Skin of body (tissue), 2 donors: ENCODE data around the gene NUDT16. TPM values are rescaled to one million over a fixed set of nuclear protein-coding genes. Genes with fewer than 3 reads are reported as not detected.

Experiments
- DNase-seq: peaks from one replicate; lab custom pipeline; 2025; lab: John Stamatoyannopoulos, UW
- total RNA-seq: library from RNA; depleted of rRNA; stranded (reverse); fragments of >200 nt; gene quantifications from one replicate; pipeline ENCODE4 v1.2.3, GENCODE V29; 2014

The NUDT16 gene
- total RNA-seq, 1 donor from 2014 or later, result 9.3 TPM

DNA sequence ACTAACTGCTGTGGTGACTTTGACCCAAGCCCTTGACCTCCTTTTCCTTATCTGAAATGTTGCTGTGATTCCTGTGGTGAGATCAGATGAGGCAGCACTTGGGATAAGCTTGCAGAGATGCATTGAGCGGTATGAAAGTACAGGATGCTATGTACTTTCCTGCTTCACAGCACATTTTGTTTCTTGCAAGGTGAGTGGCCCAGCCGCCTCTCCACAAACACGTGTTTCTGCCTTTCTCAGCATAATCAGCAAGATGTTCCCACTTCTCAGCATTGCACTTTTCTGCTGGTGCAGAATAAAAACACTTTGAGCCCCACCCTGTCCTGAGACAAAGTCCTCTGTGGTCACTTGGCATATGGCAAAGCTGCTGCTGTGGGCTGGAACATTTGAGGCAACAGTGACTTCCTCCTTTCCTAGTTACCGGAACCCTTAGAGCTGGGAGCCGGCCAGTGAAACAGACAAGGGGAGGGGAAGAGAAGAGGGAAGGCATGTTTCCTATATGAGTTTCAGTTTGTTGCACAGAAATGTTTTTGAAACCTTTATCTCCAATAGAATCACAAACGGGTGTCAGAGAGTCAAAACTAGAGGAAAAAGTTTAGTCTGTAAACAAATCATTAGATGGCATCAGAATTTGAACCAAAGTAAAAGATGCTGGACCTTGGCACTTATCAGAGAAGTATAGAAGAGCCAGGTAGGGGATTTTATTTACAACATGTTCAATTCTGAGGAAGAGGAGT is 5.0 kb downstream of the NUDT16 start:
- no peak for DNase-seq

DNA sequence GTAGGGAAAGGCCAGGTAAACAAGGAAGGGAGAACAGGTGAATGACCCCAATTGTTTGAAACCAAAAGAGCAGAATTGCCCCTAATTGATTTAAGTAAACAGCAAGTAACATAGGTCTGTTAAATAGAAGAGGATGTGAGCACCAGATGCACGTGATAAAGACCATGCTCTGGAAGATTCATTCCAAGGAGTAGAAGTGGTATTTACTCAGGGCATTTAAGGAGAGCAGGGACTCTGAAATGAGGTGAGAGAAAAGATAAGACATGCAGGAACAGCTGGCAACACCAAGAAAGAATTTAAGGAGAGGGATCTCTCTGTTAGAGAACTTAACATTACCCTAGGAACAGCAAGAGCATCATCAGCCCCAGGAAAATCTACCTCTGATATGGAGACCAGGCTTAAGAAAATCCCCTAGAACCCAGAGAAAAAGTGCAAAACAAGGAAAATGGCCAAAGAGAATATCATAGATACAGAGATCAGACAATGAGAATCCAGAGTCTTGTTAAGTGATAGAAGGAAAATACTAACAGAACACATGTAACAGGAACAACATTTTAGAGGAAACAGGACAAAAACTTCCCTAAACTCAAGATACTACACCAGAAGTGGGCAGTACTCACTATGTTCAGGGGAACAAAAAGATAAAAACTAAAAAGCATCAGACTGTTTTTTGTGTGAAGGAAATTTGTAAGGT is 6.4 kb downstream of the NUDT16 start:
- no peak for DNase-seq

DNA sequence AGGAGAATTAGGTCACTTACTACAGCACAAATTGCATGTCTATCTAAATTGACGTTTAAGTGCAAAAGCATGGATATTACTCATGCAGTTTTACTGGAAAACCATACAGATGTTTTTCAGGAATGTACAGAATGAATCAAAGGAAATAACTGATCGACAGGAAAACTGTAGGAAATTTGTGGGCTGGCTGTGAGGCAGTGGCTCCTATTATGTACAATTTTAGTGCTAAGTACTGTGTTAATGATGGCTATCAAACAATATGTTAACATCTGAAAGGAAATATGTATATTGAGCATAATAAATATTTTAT is 6.9 kb downstream of the NUDT16 start:
- no peak for DNase-seq

DNA sequence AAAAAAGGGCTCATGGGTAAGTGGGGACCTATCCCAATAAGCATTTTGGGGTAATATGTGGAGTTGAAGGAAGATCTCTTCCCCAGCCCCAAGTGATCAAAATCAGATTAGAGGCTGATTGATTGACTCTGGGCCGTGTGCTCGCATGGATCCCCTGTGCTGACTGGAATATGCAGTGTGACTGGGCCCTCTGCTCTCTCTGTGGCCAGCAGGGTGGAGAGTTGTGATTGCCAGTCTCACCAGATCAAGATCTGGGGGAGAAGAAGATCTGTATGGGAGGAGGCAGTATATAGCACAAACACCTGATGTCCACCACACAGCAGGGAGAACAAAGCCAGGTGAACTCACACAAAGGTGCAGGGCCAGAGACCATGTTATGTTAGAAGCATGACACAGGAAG is 8.8 kb downstream of the NUDT16 start:
- no peak for DNase-seq

DNA sequence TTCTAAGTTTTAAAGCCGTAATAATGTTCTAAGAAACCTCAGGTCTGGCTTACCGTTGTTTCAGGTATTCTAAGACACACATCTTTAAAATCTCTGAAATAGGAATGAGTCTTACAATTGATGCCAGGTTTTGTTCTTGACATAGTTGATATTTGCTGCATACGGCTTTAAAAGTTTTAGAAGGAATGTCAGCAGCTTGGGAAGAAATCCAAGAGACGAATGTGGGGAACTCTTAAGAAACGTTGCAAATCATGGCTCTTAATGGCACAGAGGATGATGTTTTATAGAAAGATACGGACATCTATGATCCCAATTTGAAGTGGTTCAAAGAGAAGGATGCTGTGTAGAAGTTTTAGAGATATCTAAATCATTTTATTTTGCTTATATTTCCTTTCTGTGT is 11.5 kb downstream of the NUDT16 start:
- DNase-seq, result peak; percentile 24

DNA sequence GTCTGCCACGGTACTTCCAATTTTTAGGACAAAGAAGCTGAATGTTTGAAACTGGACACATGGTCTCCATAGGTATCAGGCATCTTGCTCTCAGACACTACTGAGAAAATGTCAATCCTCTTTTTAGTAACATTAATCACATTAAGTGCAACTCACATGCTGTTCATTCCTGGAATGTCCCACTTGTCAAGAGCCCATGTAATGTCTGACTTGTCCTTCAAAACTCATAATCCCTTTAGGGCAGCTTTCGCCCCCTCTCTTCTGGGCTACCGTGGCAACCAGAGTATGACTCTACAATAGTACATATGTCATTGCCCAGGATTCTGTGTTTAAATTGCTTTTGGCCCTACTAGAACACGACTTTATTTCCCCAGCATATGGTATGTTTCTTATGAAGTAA is 12.3 kb downstream of the NUDT16 start:
- peak; percentile 37 for DNase-seq

DNA sequence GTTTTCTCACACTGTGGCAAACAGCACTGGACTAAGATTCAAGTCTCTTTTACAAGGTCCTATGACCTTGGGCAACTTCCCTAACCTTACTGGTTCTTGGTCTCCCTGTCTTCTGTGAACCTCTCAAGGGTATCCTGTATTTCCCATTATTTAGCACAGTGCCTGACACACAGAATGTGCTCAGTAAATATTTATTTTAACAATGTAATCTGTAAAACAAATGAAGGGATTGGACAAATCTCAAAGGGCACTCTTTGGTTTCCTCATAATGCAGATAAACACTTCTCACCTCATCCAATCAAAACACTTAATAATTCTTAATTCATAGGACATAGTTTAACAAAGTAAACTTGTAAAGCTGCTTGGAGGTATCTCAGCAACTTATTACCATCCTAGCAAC is 12.8 kb downstream of the NUDT16 start:
- DNase-seq, result no peak

DNA sequence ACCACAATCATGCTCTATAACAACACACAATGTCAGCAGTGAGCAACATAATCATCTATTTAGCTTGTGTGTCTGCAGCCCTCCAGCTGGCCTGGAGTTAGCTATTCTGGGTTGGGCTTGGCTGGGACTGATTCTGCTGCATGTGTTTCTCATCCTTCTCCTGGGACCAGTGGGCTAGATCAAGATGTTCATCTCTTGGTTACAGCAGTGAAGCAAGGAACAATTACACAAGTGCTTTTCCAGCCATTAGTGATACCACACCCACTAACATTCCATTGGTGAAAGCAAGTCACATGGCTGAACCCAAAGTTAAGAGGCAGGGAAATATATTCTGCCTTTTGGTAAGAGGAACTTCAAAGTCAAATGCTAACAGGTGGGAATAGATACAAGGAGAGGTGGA is 14.6 kb downstream of the NUDT16 start:
- peak; percentile 89 for DNase-seq

DNA sequence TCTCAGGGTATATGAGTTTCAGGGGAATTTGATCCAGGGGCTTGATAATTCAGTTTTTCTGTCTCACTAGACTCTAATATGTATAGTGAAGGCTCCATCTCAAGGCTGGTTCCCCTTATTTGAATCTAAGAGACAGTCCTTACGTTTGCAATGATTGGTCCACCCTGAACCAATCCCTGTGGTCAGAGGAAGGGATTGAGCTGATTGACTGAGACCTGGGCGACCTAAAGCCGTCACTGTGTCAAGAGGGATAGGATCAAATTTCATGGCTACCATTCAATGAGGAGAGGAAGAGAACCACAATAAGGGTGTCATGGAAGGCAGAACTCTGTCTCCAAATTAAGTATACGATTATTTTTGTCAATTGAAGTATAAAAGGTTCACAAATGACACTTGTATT is 16.3 kb downstream of the NUDT16 start:
- DNase-seq, result no peak

DNA sequence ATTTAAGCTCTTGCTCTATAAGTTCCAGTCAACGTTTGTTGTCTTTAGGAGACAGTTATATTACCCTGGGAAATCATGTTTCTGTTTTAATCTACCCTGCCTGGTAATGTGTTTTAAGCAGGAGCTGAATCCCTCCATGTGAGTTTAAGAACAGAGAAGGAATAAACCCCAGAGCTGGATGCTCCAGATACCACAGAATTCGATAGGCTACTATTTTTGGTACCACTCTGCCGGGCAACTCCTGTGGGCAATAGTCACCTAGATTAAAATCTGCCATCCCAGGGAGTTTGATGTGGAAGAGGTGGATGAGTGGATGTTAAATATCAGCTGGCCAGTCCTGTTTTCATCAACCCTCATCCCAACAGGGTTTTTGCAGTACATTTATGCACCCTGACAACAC is 20.4 kb downstream of the NUDT16 start:
- no peak for DNase-seq

DNA sequence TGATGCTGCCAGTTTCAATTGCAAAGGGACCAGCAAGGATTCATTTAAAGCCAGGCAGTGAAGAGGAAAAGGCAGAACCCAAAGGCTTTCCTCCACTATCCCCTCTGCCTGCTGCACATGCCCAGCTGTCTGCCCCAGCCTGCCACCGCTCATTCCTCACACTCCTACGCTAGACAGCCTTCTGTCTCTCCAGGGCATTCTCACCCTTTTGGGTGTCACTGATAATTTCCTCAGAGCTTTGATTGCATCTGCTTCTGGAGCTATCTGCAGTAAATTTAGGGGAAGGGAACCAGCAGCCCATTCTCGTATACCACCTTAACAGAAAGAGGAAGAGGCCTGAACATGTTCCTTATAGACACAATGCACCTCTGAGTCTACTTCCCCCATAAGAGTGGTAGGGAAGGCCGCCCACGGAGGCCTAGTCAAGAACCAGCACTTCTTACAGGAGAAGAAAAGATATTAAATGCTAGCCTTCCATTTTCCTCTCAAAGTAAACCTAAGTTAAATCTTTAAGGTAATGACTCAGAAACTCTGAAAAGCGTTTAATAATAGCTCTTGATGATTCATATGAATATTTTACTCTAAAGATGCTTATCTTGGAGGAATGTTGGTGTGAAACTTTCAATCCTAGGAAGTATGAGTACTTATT is 20.9 kb downstream of the NUDT16 start:
- DNase-seq, result no peak

DNA sequence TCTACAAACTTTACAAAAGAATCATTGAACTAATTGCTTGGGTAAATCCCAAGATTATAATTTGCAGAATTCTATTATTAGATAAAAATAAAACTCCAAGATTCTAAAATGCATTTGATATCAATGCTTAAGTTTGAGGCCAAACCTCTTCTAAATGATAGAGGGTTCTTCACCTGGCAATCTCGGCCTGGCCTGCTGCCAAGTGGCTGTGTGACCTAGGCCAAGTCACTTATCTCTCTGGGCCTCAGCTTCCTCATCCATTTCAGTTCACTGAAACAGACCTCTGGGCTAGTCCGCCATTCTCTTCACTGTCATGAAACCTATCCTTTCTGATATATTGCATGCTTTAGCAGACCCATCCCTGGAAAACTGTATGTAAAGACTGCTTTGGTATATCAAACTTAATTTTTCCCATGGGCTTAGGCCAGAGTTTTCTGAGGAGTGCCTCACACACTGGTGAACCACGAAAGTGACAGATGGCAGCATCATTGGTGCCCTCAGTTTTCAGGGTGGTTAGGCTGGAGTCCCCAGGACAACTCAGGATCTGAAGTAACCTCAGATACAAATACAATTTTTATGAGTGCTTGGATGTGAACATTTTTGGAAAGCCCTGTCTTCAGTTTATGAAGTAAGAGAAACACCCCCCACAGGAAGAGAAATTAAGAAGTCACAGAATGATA is 21.8 kb downstream of the NUDT16 start:
- DNase-seq, result no peak

DNA sequence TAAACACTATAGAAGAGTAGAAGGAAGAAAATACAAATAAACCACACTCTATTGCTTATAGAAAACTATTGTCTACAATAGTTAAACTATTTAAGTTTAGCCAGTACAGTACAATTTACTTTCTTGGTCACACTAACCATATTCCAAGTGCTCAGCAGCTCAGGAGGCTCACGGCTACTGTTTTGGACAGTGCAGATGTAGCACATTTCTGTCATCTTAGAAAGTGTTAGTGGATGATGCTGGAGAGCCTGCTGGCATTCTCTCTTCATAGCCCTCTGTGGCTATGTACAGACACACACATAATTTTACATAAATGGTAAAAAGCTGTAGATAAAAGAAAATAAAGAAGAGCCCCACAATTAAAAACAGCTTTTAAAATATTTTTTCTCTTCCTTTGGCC is 23.8 kb downstream of the NUDT16 start:
- DNase-seq, result no peak

DNA sequence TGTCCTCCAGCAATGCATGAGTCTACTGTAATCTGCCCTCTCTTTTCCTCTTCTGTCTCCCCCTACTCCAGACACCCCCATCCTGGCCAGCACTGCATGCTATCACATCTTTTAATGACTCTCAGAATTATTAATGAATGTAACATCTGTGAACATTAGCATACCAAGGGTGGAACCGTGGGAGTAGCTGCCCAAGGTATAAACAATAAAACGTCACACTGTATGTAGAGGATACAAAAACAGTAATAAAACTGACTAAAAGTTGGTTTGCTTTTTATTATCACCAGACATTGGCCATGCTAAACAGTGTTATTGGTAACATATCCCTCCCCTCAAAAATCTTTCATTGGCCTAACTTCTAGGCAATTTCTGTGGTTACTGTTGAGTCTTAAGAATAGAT is 24.7 kb downstream of the NUDT16 start:
- DNase-seq, result no peak

DNA sequence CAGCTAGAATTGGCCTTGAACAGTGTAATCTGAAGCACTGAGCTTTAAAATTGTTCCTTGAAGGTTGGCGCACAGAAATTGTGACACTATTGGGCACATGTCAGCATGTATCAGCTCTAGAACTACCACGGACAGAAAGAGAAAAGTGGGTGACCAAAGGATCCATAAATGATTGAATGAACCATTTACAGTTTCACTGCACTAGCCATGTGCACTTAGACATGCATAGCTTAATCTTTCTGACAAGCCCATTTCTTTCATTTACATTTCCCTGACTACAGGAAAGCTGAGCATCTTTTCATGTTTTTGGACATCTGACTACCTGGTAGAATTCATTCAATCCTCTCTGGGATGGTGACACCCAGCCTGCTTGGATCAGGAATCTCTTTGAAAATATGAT is 36.2 kb downstream of the NUDT16 start:
- DNase-seq, result no peak

DNA sequence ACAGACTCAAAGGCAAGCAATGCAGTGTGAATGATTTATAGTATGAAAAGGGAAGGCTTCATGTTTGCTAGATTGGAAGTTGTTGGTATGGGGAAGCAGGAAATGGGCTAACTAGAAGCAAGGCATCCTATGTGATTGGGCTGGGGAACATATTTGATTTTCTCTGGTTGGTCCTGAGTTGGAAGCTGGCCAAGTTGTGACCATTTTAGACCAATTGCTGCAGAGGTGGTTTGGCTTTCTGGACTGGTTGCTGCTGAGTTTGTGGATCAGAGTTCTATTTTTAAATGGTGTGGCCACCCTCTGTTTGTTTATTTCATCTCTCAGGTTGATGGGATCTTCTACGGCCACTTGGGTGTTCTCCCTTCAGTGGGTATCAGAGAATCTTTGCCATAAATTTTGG is 39.7 kb downstream of the NUDT16 start:
- no peak for DNase-seq

DNA sequence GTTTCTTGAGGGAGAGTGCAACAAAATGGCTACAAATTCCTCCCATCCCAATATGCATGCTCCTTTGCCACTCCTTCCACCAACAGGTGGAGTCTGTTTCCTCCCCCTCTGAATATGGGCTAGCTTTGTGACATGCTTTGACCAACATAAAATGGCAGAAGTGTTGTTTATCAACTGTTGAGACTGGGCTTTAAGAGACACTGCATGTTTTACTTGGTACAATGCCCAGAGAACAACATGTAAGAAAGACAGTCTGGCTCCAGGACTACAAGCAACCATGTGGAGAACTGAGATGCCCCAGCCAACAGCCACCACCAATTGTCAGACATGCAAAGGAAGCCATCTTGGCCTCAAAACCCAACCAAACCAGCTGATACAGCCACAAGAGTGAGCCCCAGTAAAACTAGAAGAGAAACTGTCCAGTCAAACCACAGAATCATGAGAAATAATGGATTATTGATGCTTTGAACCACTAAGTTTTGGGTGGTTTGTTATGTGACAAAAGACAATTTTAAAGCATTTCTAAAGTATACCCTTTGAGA is 40.5 kb downstream of the NUDT16 start:
- DNase-seq, result no peak

DNA sequence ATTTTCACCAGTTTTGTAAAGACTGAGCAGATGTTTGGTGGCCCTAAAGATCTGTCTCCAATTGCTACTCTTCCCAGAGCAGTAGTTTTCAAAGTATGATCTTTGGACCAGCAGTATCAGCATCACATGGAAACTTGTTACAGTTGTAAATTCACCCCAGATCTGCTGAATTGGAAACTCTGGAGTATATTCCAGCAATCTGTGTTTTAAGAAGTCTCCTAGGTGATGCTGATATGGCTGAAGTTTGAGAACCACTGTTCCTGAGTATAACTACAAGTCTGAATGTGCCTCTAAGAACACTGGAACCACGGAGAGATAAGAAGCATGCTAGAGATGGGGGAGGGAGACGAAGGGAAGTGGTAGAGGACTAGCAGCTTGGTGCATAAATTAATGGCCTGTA is 45.7 kb downstream of the NUDT16 start:
- DNase-seq, result no peak

DNA sequence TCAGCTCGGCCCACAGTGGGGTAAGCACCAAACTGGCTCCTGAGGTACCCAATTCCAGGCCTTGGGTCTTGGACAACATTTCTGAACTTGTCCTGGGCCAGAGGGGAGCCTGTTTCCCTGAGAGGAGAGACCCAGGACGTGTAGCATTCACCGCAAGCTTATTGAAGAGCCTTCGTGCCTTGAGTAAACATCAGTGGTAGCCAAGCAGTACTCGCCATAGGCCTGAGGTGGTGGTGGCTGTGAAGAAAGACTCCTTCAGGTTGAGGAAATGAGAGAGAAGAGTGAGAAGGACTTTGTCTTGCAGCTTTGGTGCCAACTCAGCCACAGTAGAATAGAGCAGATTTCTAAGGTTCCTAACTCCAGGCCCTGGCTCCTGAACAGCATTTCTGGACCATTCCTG is 50.2 kb downstream of the NUDT16 start:
- DNase-seq, result no peak

DNA sequence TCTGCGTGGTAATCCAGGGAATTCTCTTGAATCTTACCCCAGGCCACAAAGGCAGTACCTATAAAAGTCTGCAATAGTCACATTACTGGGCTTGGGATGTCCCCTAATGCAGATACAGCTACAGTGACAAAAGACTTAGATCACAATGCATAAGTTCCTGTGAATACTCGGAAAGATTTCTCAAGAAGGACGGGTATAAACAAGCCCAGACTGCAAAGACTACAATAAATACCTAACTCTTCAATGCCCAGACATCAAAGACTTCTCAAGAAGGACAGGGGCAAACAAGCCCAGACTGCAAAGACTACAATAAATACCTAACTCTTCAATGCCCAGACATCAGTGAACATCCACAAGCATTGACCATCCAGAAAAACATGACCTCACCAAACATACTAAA is 50.9 kb downstream of the NUDT16 start:
- no peak for DNase-seq

DNA sequence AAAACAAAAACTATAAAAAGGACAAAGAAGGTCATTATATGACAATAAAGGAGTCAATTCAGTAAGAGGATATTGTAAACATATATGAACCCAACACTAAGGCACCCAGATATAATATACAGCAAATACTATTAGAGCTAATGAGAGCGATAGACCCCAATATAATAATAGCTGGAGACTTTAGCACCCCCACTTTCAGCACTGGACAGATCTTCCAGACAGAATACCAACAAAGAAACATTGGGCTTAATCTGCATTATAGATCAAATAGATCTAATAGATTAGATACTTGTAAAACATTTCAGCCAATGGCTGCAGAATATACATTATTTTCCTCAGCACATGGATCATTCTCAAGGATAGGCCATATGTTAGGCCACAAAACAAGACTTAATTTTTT is 53.4 kb downstream of the NUDT16 start:
- no peak for DNase-seq
